H9 (cell line): ENCODE data around the gene RAB11FIP4. TPM values are rescaled to one million over a fixed set of nuclear protein-coding genes. Genes with fewer than 3 reads are reported as not detected.
A peak's percentile ranks its signal among the peaks of the same experiment; 100 is the strongest.

Experiments
- DNase-seq: peaks from one replicate; pipeline ENCODE4 v3.0.0-alpha.2; 2017
- H2AFZ ChIP-seq: one replicate; pipeline ENCODE4 v1.6.1; 2013; ENCODE audit warnings: mild to moderate bottlenecking, low read length, control low read depth, moderate library complexity
- H2AK5ac ChIP-seq: 2 replicates; pipeline ENCODE4 v1.6.1; 2013; ENCODE audit warnings: low read length, control low read depth, mixed read lengths; ENCODE audit not compliant: insufficient read length
- H2BK120ac ChIP-seq: one replicate; pipeline ENCODE4 v1.6.1; 2013; ENCODE audit warnings: low read depth, mild to moderate bottlenecking, low read length, control low read depth, inconsistent platforms; ENCODE audit not compliant: poor library complexity, severe bottlenecking
- H2BK12ac ChIP-seq: 2 replicates; pipeline ENCODE4 v1.6.1; 2013; ENCODE audit warnings: low read length, control low read depth, mixed read lengths, low read depth; ENCODE audit not compliant: insufficient read length
- H2BK15ac ChIP-seq: 2 replicates; pipeline ENCODE4 v1.6.1; 2013; ENCODE audit warnings: low read depth, low read length, control low read depth
- H2BK20ac ChIP-seq: one replicate; pipeline ENCODE4 v1.6.1; 2013; ENCODE audit warnings: low read depth, mild to moderate bottlenecking, low read length, control low read depth, inconsistent platforms; ENCODE audit not compliant: poor library complexity, severe bottlenecking
- H2BK5ac ChIP-seq: 2 replicates; pipeline ENCODE4 v1.6.1; 2013; ENCODE audit warnings: low read length, control low read depth, mixed read lengths; ENCODE audit not compliant: insufficient read length
- H3K14ac ChIP-seq: 2 replicates; pipeline ENCODE4 v1.6.1; 2013; ENCODE audit warnings: low read length, control low read depth; ENCODE audit not compliant: insufficient read depth
- H3K18ac ChIP-seq: 2 replicates; pipeline ENCODE4 v1.6.1; 2013; ENCODE audit warnings: low read depth, mild to moderate bottlenecking, mixed read lengths, low read length, control low read depth; ENCODE audit not compliant: insufficient read length
- H3K23ac ChIP-seq: 2 replicates; pipeline ENCODE4 v1.6.1; 2013; ENCODE audit warnings: low read length, control low read depth, mixed read lengths, low read depth; ENCODE audit not compliant: insufficient read length
- H3K23me2 ChIP-seq: 2 replicates; pipeline ENCODE4 v1.6.1; 2013; ENCODE audit warnings: low read depth, mild to moderate bottlenecking, mixed read lengths, low read length, control low read depth; ENCODE audit not compliant: insufficient read length, poor library complexity, severe bottlenecking
- H3K27ac ChIP-seq: 2 replicates; pipeline ENCODE4 v1.5.1; 2013; ENCODE audit warnings: low read length, control low read depth, mixed read lengths, low read depth; ENCODE audit not compliant: insufficient read length
- H3K27me3 ChIP-seq: 2 replicates; pipeline ENCODE4 v1.6.1; 2013; ENCODE audit warnings: low read length, control low read depth, inconsistent platforms; ENCODE audit not compliant: insufficient read depth
- H3K4ac ChIP-seq: 2 replicates; pipeline ENCODE4 v1.6.1; 2013; ENCODE audit warnings: low read depth, mild to moderate bottlenecking, control low read depth, inconsistent platforms, low read length, moderate library complexity
- H3K4me1 ChIP-seq: 2 replicates; pipeline ENCODE4 v1.6.1; 2013; ENCODE audit warnings: low read length, control low read depth, inconsistent platforms; ENCODE audit not compliant: insufficient read depth
- H3K4me2 ChIP-seq: 2 replicates; pipeline ENCODE4 v1.6.1; 2013; ENCODE audit warnings: low read length, control low read depth, mixed read lengths; ENCODE audit not compliant: insufficient read length, insufficient read depth
- H3K56ac ChIP-seq: 2 replicates; pipeline ENCODE4 v1.6.1; 2013; ENCODE audit warnings: low read depth, mild to moderate bottlenecking, mixed read lengths, low read length, control low read depth; ENCODE audit not compliant: insufficient read length
- H3K79me1 ChIP-seq: 2 replicates; pipeline ENCODE4 v1.6.1; 2013; ENCODE audit warnings: low read depth, mild to moderate bottlenecking, moderate library complexity, low read length, control low read depth, inconsistent platforms; ENCODE audit not compliant: insufficient read depth, poor library complexity, severe bottlenecking
- H3K79me2 ChIP-seq: 2 replicates; pipeline ENCODE4 v1.6.1; 2013; ENCODE audit warnings: low read length, control low read depth, inconsistent platforms; ENCODE audit not compliant: insufficient read depth
- H3K9ac ChIP-seq: 2 replicates; pipeline ENCODE4 v1.6.1; 2013; ENCODE audit warnings: low read length, control low read depth, mixed read lengths; ENCODE audit not compliant: insufficient read length; ENCODE audit errors: extremely low read depth
- H3K9me3 ChIP-seq: one replicate; pipeline ENCODE4 v1.6.1; 2013; ENCODE audit warnings: low read depth, low read length, inconsistent platforms; ENCODE audit not compliant: control insufficient read depth
- H3T11ph ChIP-seq: one replicate; pipeline ENCODE4 v1.6.1; 2013; ENCODE audit warnings: mild to moderate bottlenecking, low read length, control low read depth, inconsistent platforms
- H4K20me1 ChIP-seq: one replicate; pipeline ENCODE4 v1.6.1; 2013; ENCODE audit not compliant: control insufficient read depth, insufficient read length, insufficient read depth
- H4K5ac ChIP-seq: 2 replicates; pipeline ENCODE4 v1.6.1; 2013; ENCODE audit warnings: low read depth, mild to moderate bottlenecking, mixed read lengths, low read length, control low read depth; ENCODE audit not compliant: insufficient read length
- H4K8ac ChIP-seq: replicated peaks from 2 replicates; pipeline ENCODE4 v1.6.1; 2013; ENCODE audit warnings: low read length, control low read depth, mixed read lengths, low read depth; ENCODE audit not compliant: insufficient read length
- H4K91ac ChIP-seq: 2 replicates; pipeline ENCODE4 v1.6.1; 2013; ENCODE audit warnings: low read depth, mild to moderate bottlenecking, moderate library complexity, mixed read lengths, low read length, control low read depth; ENCODE audit not compliant: insufficient read length
- H3K27ac Mint-ChIP-seq, 3 experiments: 2 replicates in 2 of 3; 3 replicates in 1 of 3; pipeline ENCODE4 v1.8.0; 2020 to 2021; ENCODE audit warnings: mixed read lengths in 3 of 3, mild to moderate bottlenecking in 1 of 3, moderate library complexity in 1 of 3
- H3K27me3 Mint-ChIP-seq: 2 replicates; pipeline ENCODE4 v1.8.0; 2021; ENCODE audit warnings: low read depth, mild to moderate bottlenecking, moderate library complexity, mixed read lengths
- H3K36me3 Mint-ChIP-seq, 3 experiments: 2 replicates in 2 of 3; 3 replicates in 1 of 3; pipeline ENCODE4 v1.8.0; 2020 to 2021; ENCODE audit warnings: low read depth in 3 of 3, mixed read lengths in 3 of 3; ENCODE audit not compliant: insufficient read depth in 1 of 3
- H3K4me1 Mint-ChIP-seq, 2 experiments: 2 replicates each; pipeline ENCODE4 v1.8.0; 2020; ENCODE audit warnings: mixed read lengths in 2 of 2
- H3K4me3 Mint-ChIP-seq, 2 experiments: 2 replicates in 1 of 2; 3 replicates in 1 of 2; pipeline ENCODE4 v1.8.0; 2020 to 2021; ENCODE audit warnings: mild to moderate bottlenecking in 2 of 2, mixed read lengths in 2 of 2, moderate library complexity in 1 of 2
- H3K9me3 Mint-ChIP-seq, 2 experiments: 2 replicates in 1 of 2; 3 replicates in 1 of 2; pipeline ENCODE4 v1.8.0; 2020; ENCODE audit warnings: mild to moderate bottlenecking in 2 of 2, mixed read lengths in 2 of 2, moderate library complexity in 1 of 2
- WGBS: extraction: QIAGEN DNeasy Blood & Tissue Kit; methylation state at CpG from one replicate; pipeline ENCODE4 v1.1.7; 2013; ENCODE audit warnings: missing lambda C conversion rate, low lambda C conversion rate, mixed read lengths; ENCODE audit not compliant: insufficient read length; ENCODE audit errors: extremely low coverage; 5-methylcytosine and 5-hydroxymethylcytosine counted together
- total RNA-seq: library from RNA; stranded (reverse); gene quantifications from 2 replicates; pipeline ENCODE4 v1.2.1, GENCODE V29; 2021
- TF ChIP-seq, protein P1 (sequence below): fragments of 200-600 bp; sonication (generic); conservative IDR thresholded peaks from 3 replicates; pipeline ENCODE4 v1.8.0; 2021; ENCODE audit warnings: antibody characterized with exemption, mild to moderate bottlenecking

RAB11FIP4 gene
- total RNA-seq, 1 experiment from 2014 or later = 25.7 TPM

DNA sequence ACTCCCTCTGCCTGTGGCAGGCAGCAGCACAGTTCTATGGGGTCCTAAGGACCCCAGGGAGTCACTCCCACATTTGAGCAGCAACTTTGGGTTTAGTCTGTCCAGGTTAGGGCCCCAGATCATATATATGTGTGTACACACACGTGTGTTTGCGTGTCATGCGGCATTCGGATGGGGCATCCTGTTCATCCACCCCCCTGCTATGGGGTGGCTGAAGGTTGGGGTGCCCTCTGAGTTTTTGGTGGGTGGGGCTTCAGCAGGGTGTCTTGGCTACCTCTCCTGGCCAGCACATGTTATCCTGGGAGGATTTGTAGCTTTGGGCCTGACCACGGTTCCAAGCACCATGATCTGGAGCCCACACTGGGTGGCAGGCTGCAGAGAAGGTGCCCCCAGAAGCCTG is 100.7 kb downstream of the RAB11FIP4 start:
- Histone ChIP-seq H2BK15ac (no peak overlapping the region), H3K23ac (no peak overlapping the region), H3K18ac (no peak overlapping the region), H3K9ac (no peak overlapping the region), H3K4me2 (no peak overlapping the region), H3T11ph (no peak overlapping the region), H4K8ac (no peak overlapping the region), H3K79me1 (peaks cover 6% of the 10 kb centered on the region), H3K23me2 (peaks cover 11% of the 10 kb centered on the region), H2AK5ac (no peak overlapping the region), H3K56ac (no peak overlapping the region), H2BK120ac (no peak overlapping the region), H3K79me2 (peaks cover 8% of the 10 kb centered on the region; the same call in 1 of the 2 replicates), H2BK12ac (no peak overlapping the region), H3K4me1 (peaks cover 9% of the 10 kb centered on the region; the same call in 1 of the 2 replicates), H4K91ac (no peak overlapping the region), H2BK20ac (no peak overlapping the region), H3K27me3 (no peaks in the 10 kb centered on the region; the same call in 1 of the 2 replicates), H2AFZ (no peak overlapping the region), H3K9me3 (no peaks in the 10 kb centered on the region), H3K4ac (no peak overlapping the region), H2BK5ac (no peak overlapping the region), H3K14ac (no peak overlapping the region), H4K20me1 (no peaks in the 10 kb centered on the region), H4K5ac (no peak overlapping the region), H3K27ac (no peak overlapping the region)
- peaks cover 59 to 75% of the 10 kb centered on the region in 2 experiments for H3K4me1 Mint-ChIP-seq
- no peaks in the 10 kb centered on the region; a peak in 2 of 5 replicates for H3K9me3 Mint-ChIP-seq
- H3K27me3 Mint-ChIP-seq = peaks cover 5% of the 10 kb centered on the region
- peak overlapping the region in 1 of 2 experiments; percentile 23; a peak in 2 of 5 replicates for H3K4me3 Mint-ChIP-seq
- H3K36me3 Mint-ChIP-seq = peaks cover 0 to 7% (median 3%) of the 10 kb centered on the region in 3 experiments; a peak in 4 of 7 replicates
- TF ChIP-seq, protein P1, sequence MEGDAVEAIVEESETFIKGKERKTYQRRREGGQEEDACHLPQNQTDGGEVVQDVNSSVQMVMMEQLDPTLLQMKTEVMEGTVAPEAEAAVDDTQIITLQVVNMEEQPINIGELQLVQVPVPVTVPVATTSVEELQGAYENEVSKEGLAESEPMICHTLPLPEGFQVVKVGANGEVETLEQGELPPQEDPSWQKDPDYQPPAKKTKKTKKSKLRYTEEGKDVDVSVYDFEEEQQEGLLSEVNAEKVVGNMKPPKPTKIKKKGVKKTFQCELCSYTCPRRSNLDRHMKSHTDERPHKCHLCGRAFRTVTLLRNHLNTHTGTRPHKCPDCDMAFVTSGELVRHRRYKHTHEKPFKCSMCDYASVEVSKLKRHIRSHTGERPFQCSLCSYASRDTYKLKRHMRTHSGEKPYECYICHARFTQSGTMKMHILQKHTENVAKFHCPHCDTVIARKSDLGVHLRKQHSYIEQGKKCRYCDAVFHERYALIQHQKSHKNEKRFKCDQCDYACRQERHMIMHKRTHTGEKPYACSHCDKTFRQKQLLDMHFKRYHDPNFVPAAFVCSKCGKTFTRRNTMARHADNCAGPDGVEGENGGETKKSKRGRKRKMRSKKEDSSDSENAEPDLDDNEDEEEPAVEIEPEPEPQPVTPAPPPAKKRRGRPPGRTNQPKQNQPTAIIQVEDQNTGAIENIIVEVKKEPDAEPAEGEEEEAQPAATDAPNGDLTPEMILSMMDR = no peak
- H3K27ac Mint-ChIP-seq = peak overlapping the region in 1 of 3 experiments; percentile 81; a peak in 1 of 7 replicates
- WGBS = no CpG with 5 or more reads among the region's 5 CpGs
- DNase-seq = no peak
